Calu3 (cell line): ENCODE measurements around the gene COL11A2. TPM values are rescaled to one million over a fixed set of nuclear protein-coding genes. Genes with fewer than 3 reads are reported as not detected.

Experiments
- BruUV-seq: library from RNA; stranded (reverse); fragments of 400-500 nt; replicated peaks from 2 replicates; lab custom pipeline; 2021; lab: Mats Ljungman, UMichigan
- CTCF ChIA-PET: fragments of 300-600 bp; sonication (Branson Sonifier 250); formaldehyde crosslinking; loops from one replicate; lab custom pipeline; 2022; ENCODE audit warnings: antibody characterized with exemption; lab: Charles Lee
- DNase-seq: peaks from one replicate; pipeline ENCODE4 v3.0.0; 2022
- H3K27ac Mint-ChIP-seq: one replicate; pipeline ENCODE4 v1.8.0; 2022; ENCODE audit warnings: mixed read lengths; ENCODE audit not compliant: unreplicated experiment
- H3K27me3 Mint-ChIP-seq: one replicate; pipeline ENCODE4 v1.8.0; 2022; ENCODE audit warnings: mixed read lengths; ENCODE audit not compliant: unreplicated experiment
- H3K36me3 Mint-ChIP-seq: one replicate; pipeline ENCODE4 v1.8.0; 2022; ENCODE audit warnings: mild to moderate bottlenecking, moderate library complexity, mixed read lengths; ENCODE audit not compliant: insufficient read depth, unreplicated experiment
- H3K4me1 Mint-ChIP-seq: one replicate; pipeline ENCODE4 v1.8.0; 2022; ENCODE audit warnings: mild to moderate bottlenecking, low read depth, mixed read lengths; ENCODE audit not compliant: unreplicated experiment
- H3K4me3 Mint-ChIP-seq: one replicate; pipeline ENCODE4 v1.8.0; 2022; ENCODE audit warnings: mild to moderate bottlenecking, low read depth, moderate library complexity, mixed read lengths; ENCODE audit not compliant: unreplicated experiment
- H3K9me3 Mint-ChIP-seq: one replicate; pipeline ENCODE4 v1.8.0; 2022; ENCODE audit warnings: low read depth, mixed read lengths; ENCODE audit not compliant: unreplicated experiment
- intact Hi-C: fragments of 100-400 bp; cut with micrococcal nuclease; formaldehyde crosslinking; loops from one replicate; pipeline ENCODE4 v1.10.0; 2022; ENCODE audit not compliant: unreplicated experiment
- total RNA-seq: library from RNA; stranded (reverse); gene quantifications from 2 replicates; pipeline ENCODE4 v1.2.3, GENCODE V29; 2022
- TF ChIP-seq, protein P1 (sequence below): fragments of 200-600 bp; IDR thresholded peaks from one replicate; pipeline ENCODE4 v1.8.0; 2022; ENCODE audit warnings: antibody characterized with exemption; ENCODE audit not compliant: unreplicated experiment

Gene COL11A2
- total RNA-seq, 1 experiment from 2014 or later = 1.8 TPM

DNA sequence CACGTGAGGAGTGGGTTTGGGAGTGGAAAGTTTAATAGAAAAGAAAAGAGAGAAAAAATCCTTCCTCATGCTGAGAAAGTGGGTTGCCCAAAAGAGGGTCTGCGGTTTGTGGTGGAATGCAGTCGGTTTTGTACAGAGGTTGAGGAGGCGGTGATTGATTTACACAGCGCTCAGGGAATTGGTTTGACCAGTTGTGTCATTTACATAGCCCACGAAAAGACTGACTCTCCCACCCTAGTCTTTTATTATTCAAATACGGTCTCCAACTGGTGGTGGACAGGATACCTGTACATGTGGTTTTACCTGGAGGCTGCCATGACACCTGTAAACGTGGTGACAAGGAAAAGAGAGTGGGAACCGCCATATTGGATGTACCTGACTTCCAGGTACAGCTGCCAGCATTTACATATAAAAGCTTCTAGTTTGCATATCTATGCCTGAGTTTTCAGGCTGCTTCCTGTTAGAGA lies 74.4 kb downstream of the COL11A2 start:
- CTCF ChIA-PET = interaction anchor here (1.2 kb wide), 1 partner anchor 8 kb away, joined by 5 read pairs; no protein-coding TSS in a partner anchor
- no peak overlapping the region for H3K4me3 Mint-ChIP-seq
- H3K36me3 Mint-ChIP-seq = no peaks in the 10 kb centered on the region
- intact Hi-C loops = loop anchor here (2.0 to 5.0 kb wide), 3 partner anchors 31 to 131 kb away; no protein-coding TSS in a partner anchor
- no peaks in the 10 kb centered on the region for H3K9me3 Mint-ChIP-seq
- H3K4me1 Mint-ChIP-seq = no peaks in the 10 kb centered on the region
- DNase-seq = no peak
- TF ChIP-seq, protein P1, sequence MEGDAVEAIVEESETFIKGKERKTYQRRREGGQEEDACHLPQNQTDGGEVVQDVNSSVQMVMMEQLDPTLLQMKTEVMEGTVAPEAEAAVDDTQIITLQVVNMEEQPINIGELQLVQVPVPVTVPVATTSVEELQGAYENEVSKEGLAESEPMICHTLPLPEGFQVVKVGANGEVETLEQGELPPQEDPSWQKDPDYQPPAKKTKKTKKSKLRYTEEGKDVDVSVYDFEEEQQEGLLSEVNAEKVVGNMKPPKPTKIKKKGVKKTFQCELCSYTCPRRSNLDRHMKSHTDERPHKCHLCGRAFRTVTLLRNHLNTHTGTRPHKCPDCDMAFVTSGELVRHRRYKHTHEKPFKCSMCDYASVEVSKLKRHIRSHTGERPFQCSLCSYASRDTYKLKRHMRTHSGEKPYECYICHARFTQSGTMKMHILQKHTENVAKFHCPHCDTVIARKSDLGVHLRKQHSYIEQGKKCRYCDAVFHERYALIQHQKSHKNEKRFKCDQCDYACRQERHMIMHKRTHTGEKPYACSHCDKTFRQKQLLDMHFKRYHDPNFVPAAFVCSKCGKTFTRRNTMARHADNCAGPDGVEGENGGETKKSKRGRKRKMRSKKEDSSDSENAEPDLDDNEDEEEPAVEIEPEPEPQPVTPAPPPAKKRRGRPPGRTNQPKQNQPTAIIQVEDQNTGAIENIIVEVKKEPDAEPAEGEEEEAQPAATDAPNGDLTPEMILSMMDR = no peak
- no peak overlapping the region for H3K27ac Mint-ChIP-seq
- BruUV-seq = no TSS peak
- peaks cover 92% of the 10 kb centered on the region for H3K27me3 Mint-ChIP-seq

DNA sequence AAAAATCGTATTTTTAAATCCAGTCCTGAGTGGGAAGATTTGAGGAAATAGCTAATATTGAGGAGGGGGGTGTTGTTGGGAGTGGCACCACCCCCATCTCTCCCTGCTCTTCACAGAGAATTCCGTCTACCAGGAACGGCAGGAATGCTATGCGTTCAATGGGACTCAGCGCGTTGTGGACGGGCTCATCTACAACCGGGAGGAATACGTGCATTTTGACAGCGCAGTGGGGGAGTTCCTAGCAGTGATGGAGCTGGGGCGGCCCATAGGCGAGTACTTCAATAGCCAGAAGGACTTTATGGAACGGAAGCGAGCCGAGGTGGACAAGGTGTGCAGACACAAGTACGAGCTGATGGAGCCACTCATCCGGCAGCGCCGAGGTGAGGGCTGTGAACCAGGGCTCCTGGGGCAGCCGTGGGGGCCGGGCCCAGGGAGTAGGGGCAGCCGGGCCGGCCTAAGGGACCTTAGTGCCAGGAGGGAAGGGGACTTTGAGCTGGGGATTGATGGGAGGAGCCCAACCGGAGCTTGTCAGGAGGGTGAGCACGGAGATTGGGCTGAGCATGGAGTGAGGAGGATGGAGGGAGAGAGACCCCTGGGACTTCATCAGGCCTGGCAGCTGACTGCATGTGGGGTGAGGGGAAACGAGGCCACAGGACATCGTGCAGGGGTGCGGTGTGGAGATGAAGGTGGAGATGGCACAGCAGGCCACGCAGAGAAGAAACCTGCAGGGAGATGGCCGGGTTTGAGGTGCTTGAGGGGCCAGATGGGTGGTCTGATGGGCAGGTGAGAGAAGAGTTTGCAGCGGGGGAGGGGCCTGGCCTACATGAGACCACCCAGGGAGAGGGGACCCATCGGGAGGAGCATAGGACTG lies 75.2 kb downstream of the COL11A2 start:
- H3K27me3 Mint-ChIP-seq = peaks cover 92% of the 10 kb centered on the region
- DNase-seq = peak; percentile 13
- TF ChIP-seq, protein P1 = no peak
- intact Hi-C loops = loop anchor here (5.0 kb wide), 1 partner anchor 45 kb away; no protein-coding TSS in a partner anchor
- H3K36me3 Mint-ChIP-seq = no peaks in the 10 kb centered on the region
- no peaks in the 10 kb centered on the region for H3K9me3 Mint-ChIP-seq
- CTCF ChIA-PET = interaction anchor here (1.2 kb wide), 1 partner anchor 9 kb away, joined by 5 read pairs; no protein-coding TSS in a partner anchor
- H3K27ac Mint-ChIP-seq = no peak overlapping the region
- no peaks in the 10 kb centered on the region for H3K4me1 Mint-ChIP-seq
- BruUV-seq = no TSS peak
- peak overlapping the region; percentile 4 for H3K4me3 Mint-ChIP-seq

DNA sequence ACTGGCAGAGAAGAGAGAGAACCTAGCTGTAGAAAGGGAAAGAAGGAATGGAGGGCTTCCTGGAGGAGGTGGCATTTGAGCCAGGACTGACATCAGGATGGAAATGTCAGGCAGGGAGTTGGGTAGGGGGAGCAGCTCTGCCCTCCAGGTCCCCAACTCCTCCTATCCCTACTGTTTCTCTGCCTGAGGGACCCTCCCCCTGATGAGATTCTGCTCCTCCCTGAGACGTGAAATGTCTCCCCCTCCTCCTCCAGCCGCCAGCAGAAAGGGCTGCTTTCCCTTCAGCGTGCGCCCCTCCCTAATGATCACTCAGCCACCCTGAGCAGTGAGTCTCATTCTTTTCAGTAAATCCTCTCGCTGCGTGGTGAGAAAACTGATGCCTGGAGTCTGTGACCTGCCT lies 75.8 kb downstream of the COL11A2 start:
- CTCF ChIA-PET = interaction anchor here (0.7 to 1.2 kb wide), 2 partner anchors 10 to 885 kb away, joined by 3 to 5 read pairs; no protein-coding TSS in a partner anchor
- TF ChIP-seq, protein P1 = no peak
- Mint-ChIP-seq H3K9me3 (no peaks in the 10 kb centered on the region), H3K36me3 (no peaks in the 10 kb centered on the region), H3K4me3 (no peak overlapping the region), H3K4me1 (no peaks in the 10 kb centered on the region), H3K27ac (no peak overlapping the region), H3K27me3 (peaks cover 92% of the 10 kb centered on the region)
- intact Hi-C loops = loop anchor here (5.0 kb wide), 1 partner anchor 46 kb away; no protein-coding TSS in a partner anchor
- BruUV-seq = no TSS peak
- DNase-seq = no peak

DNA sequence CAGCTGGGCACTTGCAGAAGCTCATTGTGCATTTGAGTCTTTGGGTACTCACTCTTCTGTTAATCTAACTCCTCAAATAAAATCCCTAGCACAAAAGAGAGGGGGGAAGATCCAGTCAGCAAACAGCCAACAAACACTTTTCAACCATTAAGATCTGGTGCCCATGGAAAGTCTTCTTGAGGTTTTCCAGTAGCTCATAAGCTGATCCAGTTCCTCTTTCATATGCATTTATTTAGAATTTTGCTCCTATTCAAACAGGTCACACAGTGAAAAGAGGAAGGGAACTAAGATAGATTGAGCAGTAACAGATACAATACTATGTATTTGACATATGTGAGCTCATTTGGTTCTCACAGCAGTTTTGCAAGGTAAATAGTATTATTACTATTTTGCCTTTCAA lies 77.9 kb downstream of the COL11A2 start:
- Mint-ChIP-seq H3K27me3 (peaks cover 91% of the 10 kb centered on the region), H3K27ac (no peak overlapping the region), H3K9me3 (no peaks in the 10 kb centered on the region), H3K4me3 (no peak overlapping the region), H3K4me1 (no peaks in the 10 kb centered on the region), H3K36me3 (no peaks in the 10 kb centered on the region)
- TF ChIP-seq, protein P1 = no peak
- DNase-seq = no peak
- no TSS peak for BruUV-seq
- CTCF ChIA-PET = interaction anchor here (1.0 kb wide), 1 partner anchor 134 kb away, joined by 3 read pairs; no protein-coding TSS in a partner anchor
- intact Hi-C loops = no loop called here
